Measurements from ENCODE around the gene PRM2.

PRM2 gene

DNA sequence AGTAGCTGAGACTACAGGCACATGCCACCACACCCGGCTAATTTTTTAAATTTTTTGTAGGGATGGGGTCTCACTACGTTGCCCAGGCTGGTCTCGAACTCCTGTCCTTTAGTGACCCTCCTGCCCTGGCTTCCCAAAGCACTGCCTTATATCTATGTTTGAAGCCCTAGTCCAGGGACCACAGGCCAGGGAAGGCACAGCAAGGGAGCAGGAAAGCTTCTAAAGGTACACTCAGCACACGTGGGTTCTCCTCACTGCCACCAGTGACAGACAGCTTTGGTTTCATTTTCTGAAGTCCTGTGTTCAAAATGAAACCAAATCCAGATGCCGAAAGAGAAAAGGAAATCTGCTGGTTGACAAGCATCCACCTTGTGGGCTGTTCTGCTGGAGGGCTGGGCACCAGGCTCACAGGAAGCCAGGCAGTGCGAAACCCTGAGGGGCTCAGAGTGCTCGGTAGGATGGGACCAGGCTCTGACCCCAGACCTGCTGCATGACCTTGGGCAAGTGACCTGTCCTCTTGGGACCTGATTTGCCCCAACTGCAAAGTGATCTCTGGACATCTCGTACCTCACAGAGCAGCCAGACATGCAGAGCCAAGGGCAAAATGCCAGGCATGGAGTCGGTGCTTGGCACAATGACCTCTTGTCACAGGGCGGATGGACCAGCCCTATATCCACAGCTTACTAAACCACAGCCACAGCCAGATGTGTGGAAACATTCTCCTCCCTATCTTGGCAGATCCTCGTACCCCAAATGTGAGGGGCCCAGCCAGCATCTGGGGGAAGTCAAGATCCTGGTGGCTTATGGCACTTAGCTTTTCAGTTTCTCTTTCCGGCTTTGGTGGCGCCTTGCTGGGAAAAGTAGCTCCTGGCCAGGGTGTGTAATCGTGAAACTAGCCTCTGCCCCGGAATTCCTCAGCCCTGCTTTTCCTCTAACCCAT is 17.5 kb downstream of the PRM2 start:
- DNase-seq, result no peak

- peak; percentile 59 for DNase-seq
Observed at GRCh38 chr16:11257131-11257938, 18.9 kb downstream of the PRM2 start.

- DNase-seq, result no peak
Observed at GRCh38 chr16:11256661-11257130, 19.6 kb downstream of the PRM2 start.

GRCh38 chr16:11255737-11256660 is 20.3 kb downstream of the PRM2 start, which contains the start of gene SOCS1:
Gene SOCS1 (minus strand): TSS chr16:11256204. CDS start chr16:11255478, 726 bp downstream.
- peak; percentile 93 for DNase-seq

DNA sequence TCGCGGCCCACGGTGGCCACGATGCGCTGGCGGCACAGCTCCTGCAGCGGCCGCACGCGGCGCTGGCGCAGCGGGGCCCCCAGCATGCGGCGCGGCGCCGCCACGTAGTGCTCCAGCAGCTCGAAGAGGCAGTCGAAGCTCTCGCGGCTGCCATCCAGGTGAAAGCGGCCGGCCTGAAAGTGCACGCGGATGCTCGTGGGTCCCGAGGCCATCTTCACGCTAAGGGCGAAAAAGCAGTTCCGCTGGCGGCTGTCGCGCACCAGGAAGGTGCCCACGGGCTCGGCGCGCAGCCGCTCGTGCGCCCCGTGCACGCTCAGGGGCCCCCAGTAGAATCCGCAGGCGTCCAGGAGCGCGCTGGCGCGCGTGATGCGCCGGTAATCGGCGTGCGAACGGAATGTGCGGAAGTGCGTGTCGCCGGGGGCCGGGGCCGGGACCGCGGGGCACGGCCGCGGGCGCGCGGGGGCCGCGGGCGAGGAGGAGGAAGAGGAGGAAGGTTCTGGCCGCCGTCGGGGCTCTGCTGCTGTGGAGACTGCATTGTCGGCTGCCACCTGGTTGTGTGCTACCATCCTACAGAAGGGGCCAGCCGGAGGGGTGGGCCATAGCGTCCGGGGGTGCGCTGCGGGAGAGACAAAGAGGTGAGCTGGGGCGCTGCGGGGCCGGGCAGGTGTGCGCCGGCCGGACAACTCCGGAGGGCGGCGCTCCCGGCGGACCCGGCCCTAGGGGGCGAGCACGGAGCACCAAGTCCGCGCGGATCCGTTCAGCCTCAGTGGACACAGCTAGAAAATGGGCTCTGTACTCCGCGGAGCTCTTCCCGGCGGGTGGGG is 21.2 kb downstream of the PRM2 start:
- peak; percentile 65 for DNase-seq

DNA sequence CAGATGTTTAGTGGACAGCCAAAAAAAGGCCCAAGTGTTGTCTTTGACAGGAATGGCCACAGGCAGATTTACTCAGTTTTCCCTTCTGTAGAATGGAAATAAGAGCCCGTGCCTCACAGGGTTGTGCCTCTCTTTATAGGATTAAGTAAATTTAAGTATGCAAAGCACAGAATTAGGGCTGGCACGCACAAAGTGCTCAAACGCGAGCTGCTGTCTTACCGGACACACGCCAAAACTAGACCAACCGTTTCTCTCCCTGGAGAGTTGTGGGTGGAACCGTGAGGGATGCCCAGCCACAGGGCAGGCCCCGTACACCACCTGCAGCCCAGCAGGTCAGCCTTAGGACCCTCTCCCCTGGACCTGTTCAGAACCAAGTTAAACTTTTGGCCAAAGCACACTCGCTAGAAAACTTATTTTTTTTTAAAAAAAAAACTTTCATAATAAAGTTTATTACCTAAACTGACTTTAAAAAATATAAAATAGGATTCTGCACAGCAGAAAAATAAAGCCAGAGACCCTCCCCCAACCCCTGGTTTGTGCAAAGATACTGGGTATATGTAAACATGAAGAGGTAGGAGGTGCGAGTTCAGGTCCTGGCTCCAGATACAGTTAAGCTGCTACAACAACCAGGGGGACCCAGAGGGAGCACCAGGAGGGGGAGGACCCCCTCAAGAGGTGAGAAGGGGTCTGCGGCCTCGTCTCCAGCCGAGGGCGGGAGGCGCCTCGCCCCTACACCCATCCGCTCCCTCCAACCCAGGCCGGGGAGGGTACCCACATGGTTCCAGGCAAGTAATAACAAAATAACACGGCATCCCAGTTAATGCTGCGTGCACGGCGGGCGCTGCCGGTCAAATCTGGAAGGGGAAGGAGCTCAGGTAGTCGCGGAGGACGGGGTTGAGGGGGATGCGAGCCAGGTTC is 22.0 kb downstream of the PRM2 start:
- DNase-seq, result no peak

- DNase-seq, result peak; percentile 67
Observed at GRCh38 chr16:11253009-11253994, 23.0 kb downstream of the PRM2 start.

DNA sequence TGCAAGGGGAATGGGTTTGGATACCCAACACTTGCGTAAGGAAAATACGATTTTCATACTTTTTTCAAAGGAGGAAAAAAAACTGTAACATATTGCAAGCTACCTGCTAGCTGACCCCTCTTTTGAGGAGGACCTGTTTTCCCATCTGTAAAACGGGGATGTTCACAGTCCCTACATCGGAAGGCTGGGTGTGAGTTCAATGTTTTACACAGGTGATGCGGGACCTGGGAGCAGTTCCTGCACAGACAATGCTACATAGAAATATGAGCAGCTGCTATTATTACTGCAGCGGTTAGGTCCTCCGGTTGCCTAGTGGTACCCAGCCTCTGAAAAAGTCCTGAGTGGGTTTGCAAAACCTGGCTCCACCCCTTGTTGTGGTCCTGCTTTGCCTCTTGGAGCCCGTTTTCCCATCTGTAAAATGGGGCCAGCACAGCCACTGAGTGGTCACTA is 23.8 kb downstream of the PRM2 start:
- DNase-seq, result no peak

GRCh38 chr16:11251525-11252481 is 24.5 kb downstream of the PRM2 start:
- peak; percentile 78 for DNase-seq

DNA sequence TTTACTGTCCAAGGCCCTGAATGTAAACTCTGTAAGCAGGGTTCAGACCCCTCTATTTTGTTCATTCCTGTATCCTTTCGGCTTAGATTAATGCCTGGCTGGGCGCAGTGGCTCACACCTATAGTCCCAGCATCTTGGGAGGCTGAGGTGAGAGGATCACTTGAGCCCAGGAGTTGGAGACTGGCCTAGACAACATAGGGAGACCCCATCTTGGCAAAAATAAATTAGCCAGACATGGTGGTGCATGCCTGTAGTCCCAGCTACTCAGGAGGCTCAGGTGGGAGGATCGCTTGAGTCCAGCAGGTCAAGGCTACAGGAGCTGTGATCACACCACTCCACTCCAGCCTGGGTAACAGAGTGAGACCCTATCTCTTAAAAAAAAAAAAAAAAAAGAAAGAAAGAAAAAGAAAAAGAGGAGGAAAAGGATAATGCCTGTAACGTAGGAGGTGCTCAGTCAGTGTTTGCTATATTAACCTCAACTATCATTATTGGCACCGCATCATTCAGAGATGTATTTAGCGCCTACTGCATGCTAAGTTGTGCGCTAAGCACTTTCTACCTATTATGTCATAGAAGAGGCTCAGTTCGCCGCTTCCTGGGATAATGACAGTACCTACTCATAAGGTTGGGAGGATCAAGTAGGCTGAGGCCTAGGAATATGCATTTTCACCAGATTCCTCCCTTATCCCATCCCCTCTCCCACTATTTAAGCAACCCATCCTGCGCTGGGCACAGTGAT is 25.3 kb downstream of the PRM2 start:
- no peak for DNase-seq

DNA sequence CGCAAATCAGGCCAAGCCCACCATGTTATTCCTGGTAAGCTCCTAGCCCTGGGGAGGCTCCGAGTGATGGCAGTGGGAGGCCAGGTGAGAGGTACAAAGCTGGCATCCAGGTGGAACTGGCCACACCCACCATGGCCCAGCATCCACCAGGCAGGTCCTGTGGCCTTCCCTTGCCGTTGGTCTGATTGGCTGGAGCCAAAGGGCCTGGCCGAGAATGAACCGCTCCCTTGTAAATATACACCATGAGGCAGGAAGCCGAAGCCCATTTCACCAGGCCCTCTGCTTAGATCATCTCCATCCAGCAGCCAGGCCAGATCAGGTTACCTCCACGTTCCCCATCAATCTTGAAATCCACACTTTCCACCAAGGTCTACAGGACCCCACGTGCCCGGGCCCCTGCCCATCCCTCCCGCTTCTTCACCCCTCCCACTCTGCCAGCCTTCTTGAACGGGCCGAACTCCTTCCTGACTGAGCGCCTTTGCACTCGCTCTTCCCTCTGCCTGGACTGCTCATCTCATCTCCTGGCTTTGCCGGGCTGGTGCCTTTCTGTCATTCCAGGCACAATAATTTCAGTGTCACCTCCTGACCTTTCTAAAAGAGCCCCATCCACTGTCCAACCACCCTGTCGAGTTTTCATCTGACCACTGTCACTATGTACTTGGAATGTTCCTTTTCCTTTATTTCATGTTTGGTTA is 26.0 kb downstream of the PRM2 start:
- no peak for DNase-seq

DNA sequence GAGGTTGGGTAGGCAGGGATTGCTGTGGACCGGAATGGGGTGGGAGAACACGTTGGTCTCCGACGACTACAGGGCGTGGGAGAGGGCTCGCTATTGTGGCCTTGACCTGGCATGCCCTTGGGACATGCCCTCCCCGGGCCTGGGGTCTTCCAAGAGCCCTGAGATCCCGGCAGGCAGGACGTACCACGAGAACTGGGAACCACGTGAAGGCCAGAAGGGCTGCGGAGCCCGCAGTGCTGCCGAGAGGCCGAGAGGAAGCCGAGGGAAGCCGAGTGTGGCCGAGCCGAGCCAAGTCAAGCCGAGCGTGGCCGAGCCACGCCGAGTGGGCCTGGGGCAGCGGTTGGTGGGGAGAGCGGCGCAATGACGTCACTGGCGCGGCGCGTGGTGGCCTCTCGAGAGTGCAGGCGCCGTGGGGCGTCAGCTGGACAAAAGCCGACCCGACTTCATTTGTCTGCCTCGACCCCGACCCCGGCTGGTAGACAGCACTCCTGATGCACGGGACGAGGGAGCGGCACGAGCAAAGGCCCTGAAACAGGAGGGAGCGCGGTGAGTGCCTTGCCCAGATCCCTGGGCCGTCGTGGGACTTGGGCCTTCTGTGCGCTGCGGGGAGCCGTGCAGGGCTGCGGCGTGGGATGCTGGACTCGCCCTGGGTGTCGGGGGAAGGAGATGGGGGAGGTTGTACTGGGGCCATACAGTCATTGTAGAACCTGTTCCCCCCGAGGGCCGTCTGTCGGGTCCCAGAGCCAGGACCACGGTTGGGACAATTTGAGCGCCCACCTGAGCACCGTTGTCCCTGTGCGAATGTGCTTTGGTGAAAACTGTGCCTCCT is 26.8 kb downstream of the PRM2 start:
- no peak for DNase-seq

DNA sequence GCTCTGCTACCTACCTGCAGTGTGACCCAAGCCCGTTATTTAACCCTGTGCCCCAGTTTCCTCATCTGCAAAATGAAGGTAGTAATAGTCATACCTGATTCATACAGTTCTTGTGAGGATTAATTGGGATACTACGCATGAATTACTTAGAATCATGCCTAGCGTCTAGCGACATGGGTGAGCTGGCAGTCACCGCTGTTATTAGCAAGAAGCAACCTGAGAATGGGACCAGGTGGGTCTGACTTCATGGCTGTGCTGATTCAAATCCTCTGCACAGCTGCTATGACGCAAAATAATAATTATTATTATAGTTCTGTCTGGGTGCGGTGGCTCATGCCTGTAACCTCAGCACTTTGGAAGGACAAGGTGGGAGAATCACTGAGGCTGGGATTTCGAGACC is 28.1 kb downstream of the PRM2 start:
- DNase-seq, result no peak

DNA sequence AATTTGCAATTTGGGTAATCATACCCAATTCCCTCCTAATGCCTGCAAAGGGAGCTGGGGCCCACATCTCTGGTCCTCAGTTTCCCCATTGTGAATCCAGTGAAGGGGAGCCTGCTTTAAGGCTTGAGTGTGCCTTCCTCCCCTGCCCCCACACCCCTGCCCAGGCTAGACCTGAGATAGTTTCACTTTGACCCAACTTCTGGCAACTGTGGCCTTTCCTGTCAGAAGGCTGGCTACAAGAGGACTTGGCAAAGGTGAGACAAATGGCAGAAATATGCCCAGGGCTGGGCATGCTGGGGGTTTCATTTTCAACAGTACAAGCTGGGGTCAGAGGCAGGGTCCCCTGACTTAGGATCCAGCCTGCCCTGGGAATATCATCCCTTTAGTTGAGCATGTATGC is 30.3 kb downstream of the PRM2 start:
- DNase-seq, result no peak

DNA sequence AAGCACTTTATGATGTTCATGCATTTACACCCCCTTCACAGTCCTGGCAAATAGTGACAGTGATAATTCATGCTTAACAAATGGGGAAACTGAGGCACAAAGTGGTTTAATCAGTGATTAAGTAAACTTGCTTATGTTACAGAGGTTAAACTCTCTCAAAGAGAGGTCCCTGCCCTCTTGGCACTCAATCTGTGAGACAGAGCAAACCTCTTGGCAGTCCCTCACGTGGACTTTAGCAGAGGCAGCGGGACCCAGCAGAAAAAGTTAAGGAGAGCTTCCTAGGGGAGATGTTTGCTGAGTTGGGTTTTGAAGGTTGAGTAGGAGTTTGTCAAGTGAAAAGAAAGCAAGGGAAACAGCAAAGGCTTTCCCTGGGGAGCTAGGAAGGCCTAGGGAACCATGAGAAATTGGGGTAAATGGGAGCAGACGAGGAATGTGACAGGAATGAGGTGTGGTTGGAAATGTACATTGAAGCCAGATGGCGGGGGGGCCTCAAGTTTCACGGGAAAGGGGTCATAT is 31.0 kb downstream of the PRM2 start:
- DNase-seq, result no peak
